C1 segment of cervical spinal cord (tissue), 14 donors: ENCODE data around the gene DKK1.
"Not testable (repeated sequence)": the region's sequence is repeated elsewhere in the genome, so short reads cannot be mapped to it uniquely, and the experiment has no call there.

Experiments used
- DNase-seq, 14 donors: peaks; one replicate each; lab custom pipeline; 2025; lab: John Stamatoyannopoulos, UW

Gene DKK1

GRCh38 chr10:52365547-52366432 lies 51.7 kb downstream of the DKK1 start:
- not testable (repeated sequence) for DNase-seq
